Loucy (cell line): ENCODE measurements around the gene HIP1.
"Not testable (repeated sequence)": the region's sequence is repeated elsewhere in the genome, so short reads cannot be mapped to it uniquely, and the experiment has no call there.

Source experiments
- EZH2phosphoT487 ChIP-seq: fragments of 200-600 bp; IDR thresholded peaks from 2 replicates; pipeline ENCODE4 v1.6.1; 2018; ENCODE audit warnings: antibody characterized with exemption, mild to moderate bottlenecking, moderate library complexity, borderline replicate concordance
- TF ChIP-seq, protein P1 (sequence below): fragments of 200-600 bp; sonication (generic); conservative IDR thresholded peaks from 2 replicates; pipeline ENCODE4 v1.5.1; 2014; ENCODE audit warnings: mild to moderate bottlenecking, antibody characterized with exemption, low read length

DNA sequence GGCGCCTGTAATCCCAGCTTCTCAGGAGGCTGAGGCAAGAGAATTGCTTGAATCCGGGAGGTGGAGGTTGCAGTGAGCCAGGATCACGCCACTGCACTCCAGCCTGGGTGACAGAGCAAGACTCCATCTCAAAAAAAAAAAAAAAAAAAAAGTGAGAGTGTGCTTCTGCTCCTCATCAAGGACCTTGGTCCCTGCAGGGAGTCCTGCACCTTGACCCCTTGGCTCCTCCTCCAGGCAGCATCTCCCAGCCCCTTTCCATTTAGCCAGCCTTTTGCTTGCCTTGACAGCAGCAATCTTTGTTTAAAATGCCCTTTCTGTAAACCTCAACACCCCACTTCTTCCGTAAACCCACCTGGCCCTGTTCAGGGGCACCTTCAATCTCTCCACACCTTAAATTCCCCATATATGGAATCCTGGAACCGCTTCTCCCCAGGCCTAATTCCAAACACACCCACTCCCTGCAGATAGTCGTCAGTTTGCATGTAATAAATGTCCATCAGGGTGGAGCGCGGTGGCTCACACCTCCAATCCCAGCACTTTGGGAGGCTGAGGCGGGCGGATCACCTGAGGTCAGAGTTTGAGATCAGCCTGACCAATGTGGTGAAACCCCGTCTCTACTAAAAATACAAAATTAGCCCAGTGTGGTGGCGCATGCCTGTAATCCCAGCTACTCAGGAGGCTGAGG is 145.1 kb downstream of the HIP1 start:
- TF ChIP-seq, protein P1, sequence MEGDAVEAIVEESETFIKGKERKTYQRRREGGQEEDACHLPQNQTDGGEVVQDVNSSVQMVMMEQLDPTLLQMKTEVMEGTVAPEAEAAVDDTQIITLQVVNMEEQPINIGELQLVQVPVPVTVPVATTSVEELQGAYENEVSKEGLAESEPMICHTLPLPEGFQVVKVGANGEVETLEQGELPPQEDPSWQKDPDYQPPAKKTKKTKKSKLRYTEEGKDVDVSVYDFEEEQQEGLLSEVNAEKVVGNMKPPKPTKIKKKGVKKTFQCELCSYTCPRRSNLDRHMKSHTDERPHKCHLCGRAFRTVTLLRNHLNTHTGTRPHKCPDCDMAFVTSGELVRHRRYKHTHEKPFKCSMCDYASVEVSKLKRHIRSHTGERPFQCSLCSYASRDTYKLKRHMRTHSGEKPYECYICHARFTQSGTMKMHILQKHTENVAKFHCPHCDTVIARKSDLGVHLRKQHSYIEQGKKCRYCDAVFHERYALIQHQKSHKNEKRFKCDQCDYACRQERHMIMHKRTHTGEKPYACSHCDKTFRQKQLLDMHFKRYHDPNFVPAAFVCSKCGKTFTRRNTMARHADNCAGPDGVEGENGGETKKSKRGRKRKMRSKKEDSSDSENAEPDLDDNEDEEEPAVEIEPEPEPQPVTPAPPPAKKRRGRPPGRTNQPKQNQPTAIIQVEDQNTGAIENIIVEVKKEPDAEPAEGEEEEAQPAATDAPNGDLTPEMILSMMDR, result not testable (repeated sequence)
- not testable (repeated sequence) for TF ChIP-seq EZH2phosphoT487
